H9 (cell line): Measurements from ENCODE around the gene C16orf74. TPM values are rescaled to one million over a fixed set of nuclear protein-coding genes. Genes with fewer than 3 reads are reported as not detected.

Experiments
- DNase-seq: peaks from one replicate; pipeline ENCODE4 v3.0.0-alpha.2; 2017
- H2AFZ ChIP-seq: one replicate; pipeline ENCODE4 v1.6.1; 2013; ENCODE audit warnings: mild to moderate bottlenecking, low read length, control low read depth, moderate library complexity
- H2AK5ac ChIP-seq: 2 replicates; pipeline ENCODE4 v1.6.1; 2013; ENCODE audit warnings: low read length, control low read depth, mixed read lengths; ENCODE audit not compliant: insufficient read length
- H2BK120ac ChIP-seq: one replicate; pipeline ENCODE4 v1.6.1; 2013; ENCODE audit warnings: low read depth, mild to moderate bottlenecking, low read length, control low read depth, inconsistent platforms; ENCODE audit not compliant: poor library complexity, severe bottlenecking
- H2BK12ac ChIP-seq: 2 replicates; pipeline ENCODE4 v1.6.1; 2013; ENCODE audit warnings: low read length, control low read depth, mixed read lengths, low read depth; ENCODE audit not compliant: insufficient read length
- H2BK15ac ChIP-seq: 2 replicates; pipeline ENCODE4 v1.6.1; 2013; ENCODE audit warnings: low read depth, low read length, control low read depth
- H2BK20ac ChIP-seq: one replicate; pipeline ENCODE4 v1.6.1; 2013; ENCODE audit warnings: low read depth, mild to moderate bottlenecking, low read length, control low read depth, inconsistent platforms; ENCODE audit not compliant: poor library complexity, severe bottlenecking
- H2BK5ac ChIP-seq: 2 replicates; pipeline ENCODE4 v1.6.1; 2013; ENCODE audit warnings: low read length, control low read depth, mixed read lengths; ENCODE audit not compliant: insufficient read length
- H3K14ac ChIP-seq: 2 replicates; pipeline ENCODE4 v1.6.1; 2013; ENCODE audit warnings: low read length, control low read depth; ENCODE audit not compliant: insufficient read depth
- H3K18ac ChIP-seq: 2 replicates; pipeline ENCODE4 v1.6.1; 2013; ENCODE audit warnings: low read depth, mild to moderate bottlenecking, mixed read lengths, low read length, control low read depth; ENCODE audit not compliant: insufficient read length
- H3K23ac ChIP-seq: 2 replicates; pipeline ENCODE4 v1.6.1; 2013; ENCODE audit warnings: low read length, control low read depth, mixed read lengths, low read depth; ENCODE audit not compliant: insufficient read length
- H3K23me2 ChIP-seq: 2 replicates; pipeline ENCODE4 v1.6.1; 2013; ENCODE audit warnings: low read depth, mild to moderate bottlenecking, mixed read lengths, low read length, control low read depth; ENCODE audit not compliant: insufficient read length, poor library complexity, severe bottlenecking
- H3K27ac ChIP-seq: 2 replicates; pipeline ENCODE4 v1.5.1; 2013; ENCODE audit warnings: low read length, control low read depth, mixed read lengths, low read depth; ENCODE audit not compliant: insufficient read length
- H3K27me3 ChIP-seq: 2 replicates; pipeline ENCODE4 v1.6.1; 2013; ENCODE audit warnings: low read length, control low read depth, inconsistent platforms; ENCODE audit not compliant: insufficient read depth
- H3K4ac ChIP-seq: 2 replicates; pipeline ENCODE4 v1.6.1; 2013; ENCODE audit warnings: low read depth, mild to moderate bottlenecking, control low read depth, inconsistent platforms, low read length, moderate library complexity
- H3K4me1 ChIP-seq: 2 replicates; pipeline ENCODE4 v1.6.1; 2013; ENCODE audit warnings: low read length, control low read depth, inconsistent platforms; ENCODE audit not compliant: insufficient read depth
- H3K4me2 ChIP-seq: 2 replicates; pipeline ENCODE4 v1.6.1; 2013; ENCODE audit warnings: low read length, control low read depth, mixed read lengths; ENCODE audit not compliant: insufficient read length, insufficient read depth
- H3K56ac ChIP-seq: 2 replicates; pipeline ENCODE4 v1.6.1; 2013; ENCODE audit warnings: low read depth, mild to moderate bottlenecking, mixed read lengths, low read length, control low read depth; ENCODE audit not compliant: insufficient read length
- H3K79me1 ChIP-seq: 2 replicates; pipeline ENCODE4 v1.6.1; 2013; ENCODE audit warnings: low read depth, mild to moderate bottlenecking, moderate library complexity, low read length, control low read depth, inconsistent platforms; ENCODE audit not compliant: insufficient read depth, poor library complexity, severe bottlenecking
- H3K79me2 ChIP-seq: 2 replicates; pipeline ENCODE4 v1.6.1; 2013; ENCODE audit warnings: low read length, control low read depth, inconsistent platforms; ENCODE audit not compliant: insufficient read depth
- H3K9ac ChIP-seq: 2 replicates; pipeline ENCODE4 v1.6.1; 2013; ENCODE audit warnings: low read length, control low read depth, mixed read lengths; ENCODE audit not compliant: insufficient read length; ENCODE audit errors: extremely low read depth
- H3K9me3 ChIP-seq: one replicate; pipeline ENCODE4 v1.6.1; 2013; ENCODE audit warnings: low read depth, low read length, inconsistent platforms; ENCODE audit not compliant: control insufficient read depth
- H3T11ph ChIP-seq: one replicate; pipeline ENCODE4 v1.6.1; 2013; ENCODE audit warnings: mild to moderate bottlenecking, low read length, control low read depth, inconsistent platforms
- H4K20me1 ChIP-seq: one replicate; pipeline ENCODE4 v1.6.1; 2013; ENCODE audit not compliant: control insufficient read depth, insufficient read length, insufficient read depth
- H4K5ac ChIP-seq: 2 replicates; pipeline ENCODE4 v1.6.1; 2013; ENCODE audit warnings: low read depth, mild to moderate bottlenecking, mixed read lengths, low read length, control low read depth; ENCODE audit not compliant: insufficient read length
- H4K8ac ChIP-seq: replicated peaks from 2 replicates; pipeline ENCODE4 v1.6.1; 2013; ENCODE audit warnings: low read length, control low read depth, mixed read lengths, low read depth; ENCODE audit not compliant: insufficient read length
- H4K91ac ChIP-seq: 2 replicates; pipeline ENCODE4 v1.6.1; 2013; ENCODE audit warnings: low read depth, mild to moderate bottlenecking, moderate library complexity, mixed read lengths, low read length, control low read depth; ENCODE audit not compliant: insufficient read length
- H3K27ac Mint-ChIP-seq, 3 experiments: 2 replicates in 2 of 3; 3 replicates in 1 of 3; pipeline ENCODE4 v1.8.0; 2020 to 2021; ENCODE audit warnings: mixed read lengths in 3 of 3, mild to moderate bottlenecking in 1 of 3, moderate library complexity in 1 of 3
- H3K27me3 Mint-ChIP-seq: 2 replicates; pipeline ENCODE4 v1.8.0; 2021; ENCODE audit warnings: low read depth, mild to moderate bottlenecking, moderate library complexity, mixed read lengths
- H3K36me3 Mint-ChIP-seq, 3 experiments: 2 replicates in 2 of 3; 3 replicates in 1 of 3; pipeline ENCODE4 v1.8.0; 2020 to 2021; ENCODE audit warnings: low read depth in 3 of 3, mixed read lengths in 3 of 3; ENCODE audit not compliant: insufficient read depth in 1 of 3
- H3K4me1 Mint-ChIP-seq, 2 experiments: 2 replicates each; pipeline ENCODE4 v1.8.0; 2020; ENCODE audit warnings: mixed read lengths in 2 of 2
- H3K4me3 Mint-ChIP-seq, 2 experiments: 2 replicates in 1 of 2; 3 replicates in 1 of 2; pipeline ENCODE4 v1.8.0; 2020 to 2021; ENCODE audit warnings: mild to moderate bottlenecking in 2 of 2, mixed read lengths in 2 of 2, moderate library complexity in 1 of 2
- H3K9me3 Mint-ChIP-seq, 2 experiments: 2 replicates in 1 of 2; 3 replicates in 1 of 2; pipeline ENCODE4 v1.8.0; 2020; ENCODE audit warnings: mild to moderate bottlenecking in 2 of 2, mixed read lengths in 2 of 2, moderate library complexity in 1 of 2
- CTCF ChIP-seq: fragments of 200-600 bp; sonication (generic); conservative IDR thresholded peaks from 3 replicates; pipeline ENCODE4 v1.8.0; 2021; ENCODE audit warnings: antibody characterized with exemption, mild to moderate bottlenecking
- WGBS: extraction: QIAGEN DNeasy Blood & Tissue Kit; methylation state at CpG from one replicate; pipeline ENCODE4 v1.1.7; 2013; ENCODE audit warnings: missing lambda C conversion rate, low lambda C conversion rate, mixed read lengths; ENCODE audit not compliant: insufficient read length; ENCODE audit errors: extremely low coverage; 5-methylcytosine and 5-hydroxymethylcytosine counted together
- total RNA-seq: library from RNA; stranded (reverse); gene quantifications from 2 replicates; pipeline ENCODE4 v1.2.1, GENCODE V29; 2021

C16orf74 gene
- total RNA-seq, 1 experiment from 2014 or later: 5.6 TPM

GRCh38 chr16:85678821-85679220, 72.1 kb downstream of the C16orf74 start:
- Histone ChIP-seq H4K91ac (no peak overlapping the region), H2BK12ac (no peak overlapping the region), H3K4ac (no peak overlapping the region), H3K4me2 (no peak overlapping the region), H3T11ph (no peak overlapping the region), H3K27ac (no peak overlapping the region), H4K5ac (no peak overlapping the region), H2BK120ac (no peak overlapping the region), H3K79me2 (peaks cover 3% of the 10 kb centered on the region; the same call in 1 of the 2 replicates), H3K79me1 (no peaks in the 10 kb centered on the region), H3K23ac (no peak overlapping the region), H3K23me2 (no peaks in the 10 kb centered on the region), H3K14ac (no peak overlapping the region), H2AK5ac (no peak overlapping the region), H2BK15ac (no peak overlapping the region), H3K4me1 (no peaks in the 10 kb centered on the region), H3K9ac (no peak overlapping the region), H2BK20ac (no peak overlapping the region), H3K27me3 (no peaks in the 10 kb centered on the region), H3K18ac (no peak overlapping the region), H2BK5ac (no peak overlapping the region), H3K56ac (no peak overlapping the region), H4K8ac (no peak overlapping the region), H2AFZ (no peak overlapping the region), H3K9me3 (no peaks in the 10 kb centered on the region), H4K20me1 (no peaks in the 10 kb centered on the region)
- DNase-seq: no peak
- no peak overlapping the region for H3K4me3 Mint-ChIP-seq
- no peak for TF ChIP-seq CTCF
- H3K9me3 Mint-ChIP-seq: no peaks in the 10 kb centered on the region
- no CpG with 5 or more reads among the region's 5 CpGs for WGBS
- no peaks in the 10 kb centered on the region; the same call in 1 of the 2 replicates for H3K27me3 Mint-ChIP-seq
- H3K4me1 Mint-ChIP-seq: peaks cover 5 to 6% of the 10 kb centered on the region in 2 experiments
- no peak overlapping the region for H3K27ac Mint-ChIP-seq
- peaks cover 23 to 88% (median 67%) of the 10 kb centered on the region in 3 experiments; a peak in 6 of 7 replicates for H3K36me3 Mint-ChIP-seq
